AG04449 (cell line): ENCODE measurements around the gene EVPLL.
"Not testable (repeated sequence)": the region's sequence is repeated elsewhere in the genome, so short reads cannot be mapped to it uniquely, and the experiment has no call there.

Experiments
- CTCF ChIA-PET: fragments of 350-600 bp; formaldehyde crosslinking; extraction: SDS; loops from one replicate; lab custom pipeline; 2021; ENCODE audit warnings: antibody characterized with exemption; lab: Yijun Ruan, JAX
- POLR2A ChIA-PET: fragments of 400-600, 350-600 bp; formaldehyde crosslinking; extraction: SDS; loops from one replicate; lab custom pipeline; 2020; ENCODE audit warnings: antibody characterized with exemption, inconsistent platforms; lab: Yijun Ruan, JAX
- DNase-seq: peaks from one replicate; pipeline ENCODE4 v3.0.0-alpha.2; 2010; ENCODE audit warnings: low read depth, low spot score
- H3K4me3 ChIP-seq: 2 replicates; pipeline ENCODE4 v1.5.1; 2011; ENCODE audit warnings: low read depth, mild to moderate bottlenecking, control low read depth, low read length
- TF ChIP-seq, protein P1 (sequence below): IDR thresholded peaks from one replicate; pipeline ENCODE4 v1.5.1; 2011; ENCODE audit warnings: mild to moderate bottlenecking, moderate library complexity, low read length, control low read depth, inconsistent platforms; ENCODE audit not compliant: insufficient read depth; ENCODE audit errors: missing control alignments

EVPLL gene

GRCh38 chr17:18377437-18378204 lies at the start of gene EVPLL:
Gene EVPLL (plus strand): TSS chr17:18377778. CDS start chr17:18380938, 3,160 bp downstream.
- no peak within 1 kb of the TSS for H3K4me3 ChIP-seq
- POLR2A ChIA-PET: no interaction called here
- CTCF ChIA-PET: no interaction called here
- TF ChIP-seq, protein P1, sequence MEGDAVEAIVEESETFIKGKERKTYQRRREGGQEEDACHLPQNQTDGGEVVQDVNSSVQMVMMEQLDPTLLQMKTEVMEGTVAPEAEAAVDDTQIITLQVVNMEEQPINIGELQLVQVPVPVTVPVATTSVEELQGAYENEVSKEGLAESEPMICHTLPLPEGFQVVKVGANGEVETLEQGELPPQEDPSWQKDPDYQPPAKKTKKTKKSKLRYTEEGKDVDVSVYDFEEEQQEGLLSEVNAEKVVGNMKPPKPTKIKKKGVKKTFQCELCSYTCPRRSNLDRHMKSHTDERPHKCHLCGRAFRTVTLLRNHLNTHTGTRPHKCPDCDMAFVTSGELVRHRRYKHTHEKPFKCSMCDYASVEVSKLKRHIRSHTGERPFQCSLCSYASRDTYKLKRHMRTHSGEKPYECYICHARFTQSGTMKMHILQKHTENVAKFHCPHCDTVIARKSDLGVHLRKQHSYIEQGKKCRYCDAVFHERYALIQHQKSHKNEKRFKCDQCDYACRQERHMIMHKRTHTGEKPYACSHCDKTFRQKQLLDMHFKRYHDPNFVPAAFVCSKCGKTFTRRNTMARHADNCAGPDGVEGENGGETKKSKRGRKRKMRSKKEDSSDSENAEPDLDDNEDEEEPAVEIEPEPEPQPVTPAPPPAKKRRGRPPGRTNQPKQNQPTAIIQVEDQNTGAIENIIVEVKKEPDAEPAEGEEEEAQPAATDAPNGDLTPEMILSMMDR: no peak
- DNase-seq: no peak

DNA sequence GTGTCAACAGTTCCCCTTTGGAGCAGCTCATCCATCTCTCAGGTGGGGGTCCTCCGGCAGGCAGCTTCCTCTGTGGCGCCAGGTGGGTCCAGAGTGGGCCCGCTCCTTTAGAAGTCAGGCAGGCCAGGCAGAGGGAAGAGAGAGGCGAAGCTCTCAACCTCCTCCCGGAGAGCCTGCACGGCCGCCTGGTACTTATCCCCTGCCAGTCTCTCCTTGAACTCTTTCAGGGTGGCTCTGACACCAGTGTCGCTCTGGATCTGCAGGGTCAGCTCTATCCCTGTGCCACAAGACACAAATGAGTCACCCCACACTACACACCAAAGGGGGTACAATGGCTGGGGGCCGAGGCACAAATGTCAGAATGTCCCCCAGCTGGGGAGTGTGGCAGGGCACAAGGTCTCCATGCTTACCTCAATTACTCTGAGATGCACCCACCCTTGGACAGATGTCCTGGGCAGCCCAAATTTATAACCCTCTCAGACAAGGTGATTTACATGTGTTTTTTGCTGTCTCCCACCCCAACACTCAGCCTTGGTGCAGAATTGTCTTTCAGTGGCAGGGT lies 48.9 kb upstream of the EVPLL start:
- CTCF ChIA-PET: interaction anchor here (0.7 kb wide), 2 partner anchors 8 to 28 kb away, joined by 3 read pairs; no protein-coding TSS in a partner anchor

DNA sequence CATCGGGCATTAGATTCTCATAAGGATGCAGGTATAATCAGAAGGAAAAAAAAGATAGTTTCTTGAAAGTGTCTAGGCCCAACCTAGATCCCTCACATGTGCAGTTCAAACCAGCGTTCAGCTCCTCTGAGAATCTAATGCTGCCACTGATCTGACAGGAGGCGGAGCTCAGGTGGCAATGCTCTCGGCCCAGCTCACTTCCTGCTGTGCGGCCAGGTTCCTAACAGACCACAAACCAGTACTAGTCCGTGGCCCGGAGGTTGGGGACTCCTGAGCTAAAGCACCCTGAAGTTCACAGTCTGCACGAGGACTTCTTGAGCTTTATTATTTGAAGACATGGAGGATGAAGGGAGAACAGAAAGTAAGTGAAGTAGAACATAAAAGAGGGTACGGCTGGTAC lies 45.7 kb upstream of the EVPLL start:
- ChIA-PET POLR2A (no interaction called here), CTCF (interaction anchor here (1.1 kb wide), 1 partner anchor 11 kb away, joined by 4 read pairs; no protein-coding TSS in a partner anchor)
- TF ChIP-seq, protein P1: no peak
- no peak overlapping the region for H3K4me3 ChIP-seq
- no peak for DNase-seq

More for the DNA sequence above, 48.9 kb upstream of the EVPLL start:
- H3K4me3 ChIP-seq: no peak overlapping the region
- DNase-seq: no peak
- TF ChIP-seq, protein P1: no peak
- POLR2A ChIA-PET: no interaction called here

- no peak for DNase-seq
- H3K4me3 ChIP-seq: no peak overlapping the region
- TF ChIP-seq, protein P1: no peak
- POLR2A ChIA-PET: interaction anchor here (0.6 kb wide), 1 partner anchor 62 kb away, joined by 3 read pairs; no protein-coding TSS in a partner anchor
- CTCF ChIA-PET: no interaction called here
Observed at GRCh38 chr17:18332909-18333489, 44.6 kb upstream of the EVPLL start.

DNA sequence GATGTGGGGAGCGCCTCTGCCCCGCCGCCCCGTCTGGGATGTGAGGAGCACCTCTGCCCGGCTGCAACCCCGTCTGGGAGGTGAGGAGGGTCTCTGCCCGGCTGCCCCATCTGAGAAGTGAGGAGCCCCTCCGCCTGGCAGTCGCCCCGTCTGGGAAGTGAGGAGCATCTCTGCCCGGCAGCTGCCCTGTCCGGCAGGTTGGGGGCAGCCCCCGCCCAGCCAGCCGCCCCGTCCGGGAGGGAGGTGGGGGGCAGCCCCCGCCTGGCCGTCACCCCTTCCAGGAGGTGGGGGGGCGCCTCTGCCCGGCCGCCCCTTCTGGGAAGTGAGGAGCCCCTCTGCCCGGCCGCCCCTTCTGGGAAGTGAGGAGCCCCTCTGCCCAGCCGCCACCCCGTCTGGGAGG lies 39.4 kb upstream of the EVPLL start:
- CTCF ChIA-PET, DNase-seq, H3K4me3 ChIP-seq, POLR2A ChIA-PET: not testable (repeated sequence)

DNA sequence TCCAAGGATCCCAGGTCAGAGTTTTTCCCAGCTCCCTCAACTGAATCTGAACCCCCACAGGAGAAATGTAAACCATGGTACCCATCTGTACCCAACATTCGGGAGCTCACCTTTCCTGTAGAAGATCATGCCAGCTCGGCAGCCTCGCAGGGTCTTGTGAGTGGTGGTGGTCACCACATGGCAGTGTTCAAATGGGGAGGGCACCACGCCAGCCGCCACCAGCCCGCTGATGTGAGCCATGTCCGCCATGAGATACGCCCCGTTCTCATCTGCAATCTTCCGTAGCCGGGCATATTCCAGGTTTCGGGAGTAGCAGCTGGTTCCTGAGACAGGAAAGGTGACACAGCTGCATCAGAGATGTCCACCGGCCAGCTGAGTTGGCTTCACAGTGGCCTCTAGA lies 37.6 kb upstream of the EVPLL start:
- DNase-seq: no peak
- TF ChIP-seq, protein P1: no peak
- ChIA-PET POLR2A (no interaction called here), CTCF (no interaction called here)
- H3K4me3 ChIP-seq: no peak overlapping the region
